Epithelial cell of esophagus (primary cell): ENCODE results near the gene TBX15.

ENCODE experiments used
- DNase-seq: peaks from one replicate; pipeline ENCODE4 v3.0.0; 2010; ENCODE audit warnings: low read depth
- H3K4me3 ChIP-seq: 2 replicates; pipeline ENCODE4 v1.5.1; 2011; ENCODE audit warnings: mild to moderate bottlenecking, low read length, control low read depth
- TF ChIP-seq, protein P1 (sequence below): IDR thresholded peaks from 2 replicates; pipeline ENCODE4 v1.5.1; 2011; ENCODE audit warnings: low read depth, mild to moderate bottlenecking, low read length, control low read depth, inconsistent platforms; ENCODE audit not compliant: insufficient read depth; ENCODE audit errors: missing control alignments

The TBX15 gene

DNA sequence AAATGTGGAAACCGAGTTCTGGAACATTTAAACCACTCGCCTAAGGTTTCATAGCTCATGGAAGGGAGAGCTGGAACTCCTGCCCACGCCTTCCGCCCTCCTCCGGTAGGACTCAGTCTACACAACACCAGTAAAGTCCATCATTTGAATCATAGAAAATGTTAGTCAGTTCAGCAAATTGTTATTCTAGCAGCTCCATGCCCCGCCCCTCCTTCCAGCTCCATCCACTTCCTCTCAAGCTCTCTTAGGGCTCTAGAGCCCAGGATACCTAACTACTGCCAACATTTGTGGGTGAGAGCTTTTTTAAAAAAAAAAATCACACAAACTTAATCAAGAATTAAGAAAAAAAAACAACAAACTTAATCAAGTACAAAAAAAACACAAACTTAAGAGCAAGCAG lies 121.8 kb downstream of the TBX15 start:
- TF ChIP-seq, protein P1, sequence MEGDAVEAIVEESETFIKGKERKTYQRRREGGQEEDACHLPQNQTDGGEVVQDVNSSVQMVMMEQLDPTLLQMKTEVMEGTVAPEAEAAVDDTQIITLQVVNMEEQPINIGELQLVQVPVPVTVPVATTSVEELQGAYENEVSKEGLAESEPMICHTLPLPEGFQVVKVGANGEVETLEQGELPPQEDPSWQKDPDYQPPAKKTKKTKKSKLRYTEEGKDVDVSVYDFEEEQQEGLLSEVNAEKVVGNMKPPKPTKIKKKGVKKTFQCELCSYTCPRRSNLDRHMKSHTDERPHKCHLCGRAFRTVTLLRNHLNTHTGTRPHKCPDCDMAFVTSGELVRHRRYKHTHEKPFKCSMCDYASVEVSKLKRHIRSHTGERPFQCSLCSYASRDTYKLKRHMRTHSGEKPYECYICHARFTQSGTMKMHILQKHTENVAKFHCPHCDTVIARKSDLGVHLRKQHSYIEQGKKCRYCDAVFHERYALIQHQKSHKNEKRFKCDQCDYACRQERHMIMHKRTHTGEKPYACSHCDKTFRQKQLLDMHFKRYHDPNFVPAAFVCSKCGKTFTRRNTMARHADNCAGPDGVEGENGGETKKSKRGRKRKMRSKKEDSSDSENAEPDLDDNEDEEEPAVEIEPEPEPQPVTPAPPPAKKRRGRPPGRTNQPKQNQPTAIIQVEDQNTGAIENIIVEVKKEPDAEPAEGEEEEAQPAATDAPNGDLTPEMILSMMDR: no peak

GRCh38 chr1:118863688-118864087 lies 124.5 kb downstream of the TBX15 start:
- TF ChIP-seq, protein P1: no peak
- no peak for DNase-seq
- H3K4me3 ChIP-seq: no peak overlapping the region

More for the DNA sequence above, 121.8 kb downstream of the TBX15 start:
- no peak overlapping the region for H3K4me3 ChIP-seq
- DNase-seq: no peak

DNA sequence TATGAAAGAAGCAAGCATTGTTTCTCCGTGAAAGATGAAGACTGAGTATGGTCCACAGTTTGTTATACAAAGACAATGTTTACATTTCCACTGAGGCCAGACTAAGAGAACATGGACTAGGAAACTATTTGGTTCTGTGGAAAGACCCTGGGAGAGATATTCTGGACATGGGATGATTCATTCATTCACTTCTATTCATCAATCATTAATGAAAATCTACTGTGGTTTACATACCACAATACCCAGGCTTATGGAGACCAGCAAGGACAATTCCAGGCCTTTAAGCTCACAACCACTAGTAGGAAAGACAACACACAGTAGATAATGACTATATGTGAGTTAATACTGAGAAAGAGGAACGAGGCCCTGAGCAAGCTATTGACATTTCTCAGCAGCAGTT lies 125.4 kb downstream of the TBX15 start:
- H3K4me3 ChIP-seq: no peak overlapping the region
- TF ChIP-seq, protein P1: no peak
- DNase-seq: no peak

- DNase-seq: no peak
- H3K4me3 ChIP-seq: no peak overlapping the region
- TF ChIP-seq, protein P1: no peak
These were observed 126.9 kb downstream of the TBX15 start for GRCh38 chr1:118861216-118861615.

DNA sequence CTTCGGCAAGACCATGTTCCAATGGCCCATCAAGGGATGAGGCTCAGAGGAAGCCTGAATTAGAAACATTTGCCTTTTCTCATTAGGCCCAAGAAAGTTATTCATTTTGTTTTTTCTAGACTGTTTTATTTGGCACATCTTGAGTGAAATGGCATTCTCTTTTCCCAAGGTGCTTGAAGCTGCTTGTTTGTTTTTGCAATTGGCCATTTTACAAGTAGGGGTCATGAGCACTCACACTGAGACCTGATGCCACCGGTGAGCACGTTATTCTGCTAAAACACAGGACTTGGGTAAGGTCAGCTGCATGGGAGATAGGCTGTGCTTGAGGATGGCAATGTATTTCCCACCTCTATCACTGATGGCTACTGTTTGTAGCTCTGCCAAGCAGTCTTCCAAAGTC lies 128.1 kb downstream of the TBX15 start:
- TF ChIP-seq, protein P1: no peak
- DNase-seq: no peak
- H3K4me3 ChIP-seq: no peak overlapping the region

DNA sequence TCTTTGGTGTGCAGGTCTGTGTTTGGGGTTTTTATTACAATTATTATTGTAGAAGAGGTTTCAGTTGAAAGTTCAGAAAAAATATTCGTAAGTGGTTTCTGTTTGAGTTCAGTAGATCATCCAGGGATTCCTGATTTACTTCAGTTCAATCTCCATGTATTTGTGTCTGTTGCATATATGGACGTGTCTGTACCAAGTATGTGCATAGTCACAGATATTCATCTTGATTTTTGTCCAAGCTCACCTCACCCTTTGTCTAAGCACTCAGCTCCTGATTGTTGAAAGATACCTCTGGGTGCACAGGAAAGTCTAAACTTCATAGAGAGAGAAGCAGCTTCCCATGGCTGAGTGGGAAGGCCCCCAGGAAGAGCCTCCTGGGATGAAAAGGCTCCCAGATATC lies 141.7 kb downstream of the TBX15 start:
- TF ChIP-seq, protein P1: no peak
- no peak overlapping the region for H3K4me3 ChIP-seq
- DNase-seq: no peak

- H3K4me3 ChIP-seq: no peak overlapping the region
- no peak for DNase-seq
- TF ChIP-seq, protein P1: no peak
These were observed 145.5 kb downstream of the TBX15 start for GRCh38 chr1:118842452-118843201.
